NB4 (cell line): ENCODE results near the gene TFF1.
A peak's percentile ranks its signal among the peaks of the same experiment; 100 is the strongest.

ENCODE experiments used
- DNase-seq: peaks from one replicate; pipeline ENCODE4 v3.0.0; 2010; ENCODE audit warnings: low read depth
- H3K4me3 ChIP-seq: one replicate; pipeline ENCODE4 v1.5.1; 2011; ENCODE audit warnings: mild to moderate bottlenecking, low read depth, low read length, moderate library complexity
- MYC ChIP-seq: IDR thresholded peaks from 2 replicates; pipeline ENCODE4 v1.6.1; 2011; ENCODE audit warnings: low read depth, low read length
- POLR2A ChIP-seq: IDR thresholded peaks from 2 replicates; pipeline ENCODE4 v1.6.1; 2011; ENCODE audit warnings: mild to moderate bottlenecking; ENCODE audit not compliant: insufficient read length; ENCODE audit errors: extremely low read depth
- TF ChIP-seq, protein P1 (sequence below): IDR thresholded peaks from 2 replicates; pipeline ENCODE4 v1.6.1; 2011; ENCODE audit warnings: low read depth, low read length
- TF ChIP-seq, protein P2 (sequence below): IDR thresholded peaks from one replicate; pipeline ENCODE4 v1.5.1; 2012; ENCODE audit warnings: low read depth, low read length

Gene TFF1

GRCh38 chr21:42366292-42367010 lies at the start of gene TFF1:
TSS of gene TFF1 (minus strand) at chr21:42366535. CDS start at chr21:42366495, 40 bp downstream.
- TF ChIP-seq, protein P1, sequence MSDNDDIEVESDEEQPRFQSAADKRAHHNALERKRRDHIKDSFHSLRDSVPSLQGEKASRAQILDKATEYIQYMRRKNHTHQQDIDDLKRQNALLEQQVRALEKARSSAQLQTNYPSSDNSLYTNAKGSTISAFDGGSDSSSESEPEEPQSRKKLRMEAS, result no peak
- no peak for TF ChIP-seq POLR2A
- H3K4me3 ChIP-seq, result no peak within 1 kb of the TSS
- DNase-seq, result no peak

DNA sequence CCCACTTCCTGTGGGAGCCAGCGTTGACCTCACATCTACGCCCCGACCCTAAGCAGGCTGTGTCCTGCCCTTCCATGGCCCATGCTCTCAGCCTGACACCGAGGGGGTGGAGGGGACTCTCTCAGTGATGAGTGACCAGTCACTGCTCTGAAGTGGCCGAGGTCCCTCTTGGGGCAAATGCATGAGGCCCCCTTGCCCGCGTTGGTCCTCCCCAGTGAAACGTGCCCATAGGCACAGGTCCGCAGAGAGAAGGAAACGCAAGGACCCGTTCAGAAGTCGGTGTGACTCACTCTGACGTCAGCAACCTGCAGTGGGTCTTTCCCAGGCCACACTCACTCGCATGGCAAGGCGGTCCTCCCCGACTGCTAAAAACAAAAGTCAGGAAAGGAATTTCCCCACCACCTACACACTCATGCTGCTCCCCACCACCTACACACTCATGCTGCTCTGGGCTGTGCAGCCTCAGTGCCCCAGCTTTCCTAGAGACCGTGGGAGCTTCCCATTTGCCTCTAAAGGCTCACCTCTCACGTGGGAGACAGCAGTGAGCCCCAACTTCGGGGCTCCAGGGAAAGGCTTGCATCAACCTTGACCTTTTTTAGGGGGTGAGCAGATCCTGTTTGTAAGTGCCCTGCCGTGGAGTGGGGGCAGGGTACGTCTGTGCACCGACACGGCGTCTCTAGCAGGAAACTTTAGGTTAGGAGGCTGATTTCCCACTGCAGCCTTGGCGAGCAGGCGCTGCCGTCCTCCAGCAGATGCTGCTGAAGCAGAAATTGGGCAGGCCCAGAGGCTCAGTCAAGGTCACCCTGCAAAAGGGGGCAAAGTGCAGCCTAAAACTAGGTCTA lies 48.8 kb upstream of the TFF1 start:
- no peak for TF ChIP-seq POLR2A
- no peak for TF ChIP-seq MYC
- TF ChIP-seq, protein P2, sequence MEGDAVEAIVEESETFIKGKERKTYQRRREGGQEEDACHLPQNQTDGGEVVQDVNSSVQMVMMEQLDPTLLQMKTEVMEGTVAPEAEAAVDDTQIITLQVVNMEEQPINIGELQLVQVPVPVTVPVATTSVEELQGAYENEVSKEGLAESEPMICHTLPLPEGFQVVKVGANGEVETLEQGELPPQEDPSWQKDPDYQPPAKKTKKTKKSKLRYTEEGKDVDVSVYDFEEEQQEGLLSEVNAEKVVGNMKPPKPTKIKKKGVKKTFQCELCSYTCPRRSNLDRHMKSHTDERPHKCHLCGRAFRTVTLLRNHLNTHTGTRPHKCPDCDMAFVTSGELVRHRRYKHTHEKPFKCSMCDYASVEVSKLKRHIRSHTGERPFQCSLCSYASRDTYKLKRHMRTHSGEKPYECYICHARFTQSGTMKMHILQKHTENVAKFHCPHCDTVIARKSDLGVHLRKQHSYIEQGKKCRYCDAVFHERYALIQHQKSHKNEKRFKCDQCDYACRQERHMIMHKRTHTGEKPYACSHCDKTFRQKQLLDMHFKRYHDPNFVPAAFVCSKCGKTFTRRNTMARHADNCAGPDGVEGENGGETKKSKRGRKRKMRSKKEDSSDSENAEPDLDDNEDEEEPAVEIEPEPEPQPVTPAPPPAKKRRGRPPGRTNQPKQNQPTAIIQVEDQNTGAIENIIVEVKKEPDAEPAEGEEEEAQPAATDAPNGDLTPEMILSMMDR, result no peak
- TF ChIP-seq, protein P1, result no peak
- peak; percentile 72 for DNase-seq
- H3K4me3 ChIP-seq, result no peak overlapping the region

DNA sequence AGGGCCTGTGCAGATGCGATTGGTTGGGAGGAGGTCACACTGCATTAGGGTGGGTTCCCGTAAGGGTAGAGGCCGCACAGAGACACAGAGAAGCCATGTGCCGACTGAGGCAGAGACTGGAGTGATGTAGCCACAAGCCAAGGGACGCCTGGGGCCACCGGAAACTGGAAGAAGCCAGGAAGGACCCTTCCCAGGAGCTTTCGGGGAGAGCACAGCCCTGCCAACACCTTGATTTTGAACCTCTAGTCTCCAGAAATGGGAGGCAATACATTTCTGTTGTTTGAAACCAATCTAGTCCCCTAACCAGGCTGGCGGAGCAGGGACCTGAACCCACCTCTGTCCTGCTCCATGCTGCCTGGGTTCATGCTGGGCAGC lies 48.2 kb upstream of the TFF1 start:
- no peak for DNase-seq
- TF ChIP-seq POLR2A, result no peak
- TF ChIP-seq MYC, result no peak
- TF ChIP-seq, protein P1, result no peak
- TF ChIP-seq, protein P2, result no peak
- H3K4me3 ChIP-seq, result no peak overlapping the region

GRCh38 chr21:42414066-42414465 lies 47.7 kb upstream of the TFF1 start:
- H3K4me3 ChIP-seq, result no peak overlapping the region
- DNase-seq, result no peak
- TF ChIP-seq MYC, result no peak

GRCh38 chr21:42413500-42413899 lies 47.2 kb upstream of the TFF1 start:
- TF ChIP-seq, protein P1, result no peak
- TF ChIP-seq MYC, result no peak
- TF ChIP-seq, protein P2, result no peak
- no peak for TF ChIP-seq POLR2A
- no peak for DNase-seq
- no peak overlapping the region for H3K4me3 ChIP-seq

DNA sequence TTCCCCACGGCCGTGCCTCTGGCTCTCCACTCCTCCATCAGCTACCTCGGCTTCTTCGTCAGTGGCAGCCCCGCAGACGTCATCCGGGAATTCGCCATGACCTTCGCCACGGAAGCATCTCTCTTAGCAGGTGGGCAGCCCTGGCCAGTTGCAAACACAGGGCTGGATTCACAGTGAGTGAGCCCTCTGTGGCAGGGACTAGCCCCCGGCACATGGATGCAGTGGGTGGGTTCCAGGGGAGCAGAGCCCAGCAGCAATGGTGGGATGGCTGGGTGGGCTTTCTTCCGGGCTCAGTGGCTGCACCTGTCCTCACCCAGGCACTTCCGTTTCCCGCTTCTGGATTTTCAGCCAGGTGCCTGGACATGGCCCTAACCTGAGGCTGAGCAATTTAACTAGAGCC lies 46.8 kb upstream of the TFF1 start:
- H3K4me3 ChIP-seq, result no peak overlapping the region
- no peak for DNase-seq
- TF ChIP-seq, protein P1, result no peak
- TF ChIP-seq MYC (no peak), POLR2A (no peak)
- TF ChIP-seq, protein P2, result no peak

DNA sequence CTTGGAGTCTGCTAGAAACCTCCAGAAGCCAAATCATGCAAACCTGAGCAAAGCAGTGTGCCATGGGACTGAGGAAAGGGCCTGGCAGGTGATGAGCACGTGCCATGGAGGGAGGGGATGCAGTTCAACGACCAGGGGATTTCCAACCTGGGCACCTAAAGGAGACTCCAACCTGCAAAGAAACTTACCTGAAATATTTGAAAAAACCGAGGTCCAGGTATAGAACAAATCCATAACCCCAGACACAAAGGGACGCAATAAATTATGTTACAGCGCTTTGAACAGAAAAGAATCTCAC lies 46.2 kb upstream of the TFF1 start:
- no peak overlapping the region for H3K4me3 ChIP-seq
- DNase-seq, result no peak
- TF ChIP-seq, protein P1, result no peak
- TF ChIP-seq, protein P2, result no peak
- TF ChIP-seq MYC (no peak), POLR2A (no peak)
